ENCODE results near the gene ZSWIM1.
"Not testable (repeated sequence)": the region's sequence is repeated elsewhere in the genome, so short reads cannot be mapped to it uniquely, and the experiment has no call there.

ZSWIM1 gene

GRCh38 chr20:45857114-45857881, 23.7 kb upstream of the ZSWIM1 start, which contains the start of the genes ACOT8 and ZSWIM3:
ACOT8 (minus strand) TSS chr20:45857392; CDS start chr20:45857315, 77 bp downstream.
ZSWIM3 (plus strand) TSS chr20:45857614; CDS start chr20:45857826, 212 bp downstream.
- DNase-seq (ENCODE audit: low spot score) = peak; percentile 99

GRCh38 chr20:45857882-45858216, 23.2 kb upstream of the ZSWIM1 start:
- no peak for DNase-seq (ENCODE audit: low spot score)

- DNase-seq (ENCODE audit: low spot score) = no peak
Measured at GRCh38 chr20:45859916-45860315, 21.1 kb upstream of the ZSWIM1 start.

- no peak for DNase-seq (ENCODE audit: low spot score)
Measured at GRCh38 chr20:45860560-45861220, 20.3 kb upstream of the ZSWIM1 start.

GRCh38 chr20:45861221-45862075, 19.6 kb upstream of the ZSWIM1 start:
- DNase-seq (ENCODE audit: low spot score) = no peak

GRCh38 chr20:45863543-45864470, 17.2 kb upstream of the ZSWIM1 start:
- no peak for DNase-seq (ENCODE audit: low spot score)

- DNase-seq (ENCODE audit: low spot score) = no peak
Measured at GRCh38 chr20:45866454-45866853, 14.6 kb upstream of the ZSWIM1 start.

- no peak for DNase-seq (ENCODE audit: low spot score)
Measured at GRCh38 chr20:45867136-45867818, 13.8 kb upstream of the ZSWIM1 start.

- no peak for DNase-seq (ENCODE audit: low spot score)
Measured at GRCh38 chr20:45867819-45868176, 13.2 kb upstream of the ZSWIM1 start.

- no peak for DNase-seq (ENCODE audit: low spot score)
Measured at GRCh38 chr20:45872626-45873025, 8.4 kb upstream of the ZSWIM1 start.

GRCh38 chr20:45873409-45874103, 7.5 kb upstream of the ZSWIM1 start:
- no peak for DNase-seq (ENCODE audit: low spot score)

- not testable (repeated sequence) for DNase-seq (ENCODE audit: low spot score)
Measured at GRCh38 chr20:45874104-45874481, 6.9 kb upstream of the ZSWIM1 start.

- no peak for DNase-seq (ENCODE audit: low spot score)
Measured at GRCh38 chr20:45874576-45874975, 6.5 kb upstream of the ZSWIM1 start.

GRCh38 chr20:45878076-45878761, 2.8 kb upstream of the ZSWIM1 start:
- peak; percentile 81 for DNase-seq (ENCODE audit: low spot score)

GRCh38 chr20:45882469-45883099, 1.6 kb downstream of the ZSWIM1 start:
- no peak for DNase-seq (ENCODE audit: low spot score)

GRCh38 chr20:45883100-45883469, 2.1 kb downstream of the ZSWIM1 start:
- no peak for DNase-seq (ENCODE audit: low spot score)

- no peak for DNase-seq (ENCODE audit: low spot score)
Measured at GRCh38 chr20:45886590-45887345, 5.7 kb downstream of the ZSWIM1 start.

- DNase-seq (ENCODE audit: low spot score) = no peak
Measured at GRCh38 chr20:45887346-45887715, 6.3 kb downstream of the ZSWIM1 start, which contains the start of gene SPATA25. SPATA25 (minus strand) TSS chr20:45887622; CDS start chr20:45887590, 32 bp downstream.

GRCh38 chr20:45888681-45889080, 7.7 kb downstream of the ZSWIM1 start:
- no peak for DNase-seq (ENCODE audit: low spot score)

Measured in D341Med (cell line).